ENCODE measurements around the gene USP8. TPM values are rescaled to one million over a fixed set of nuclear protein-coding genes. Genes with fewer than 3 reads are reported as not detected.

Gene USP8
- total and polyA plus RNA-seq, 2 of the 4 experiments (the other 2 are of a cell fraction): 25.4 to 52.2 TPM

- TF ChIP-seq POLR2A (IDR thresholded peaks at IDR 0.05; ENCODE audit: low read depth, low read length) (no peak), FOS (IDR thresholded peaks at IDR 0.05; ENCODE audit: low read depth, low read length) (no peak), CTCF (conservative IDR thresholded peaks at IDR 0.05; ENCODE audit: low read depth, low read length) (no peak), SMC3 (IDR thresholded peaks at IDR 0.05; ENCODE audit: low read depth, low read length) (no peak)
- no peaks in the 10 kb centered on the region for H3K27me3 ChIP-seq (ENCODE audit: control insufficient read depth, insufficient read depth, low read length)
- no peak overlapping the region for H3K23ac ChIP-seq (ENCODE audit: low read depth, low read length)
- ATAC-seq (ENCODE audit: low read depth) (no peak), DNase-seq (no peak)
- no peak overlapping the region for H3K4ac ChIP-seq (ENCODE audit: low read depth, low read length)
- no peaks in the 10 kb centered on the region for H4K20me1 ChIP-seq (ENCODE audit: insufficient read depth, low read length)
- H2AK9ac ChIP-seq (replicated peaks; ENCODE audit: low read depth, low read length, poor library complexity): no peak overlapping the region
- no peak overlapping the region for H3K56ac ChIP-seq (ENCODE audit: extremely low read depth, insufficient read depth, low read length)
- no peak overlapping the region for H3K14ac ChIP-seq (replicated peaks; ENCODE audit: low read depth, low read length)
- no peaks in the 10 kb centered on the region for H3K9me1 ChIP-seq (ENCODE audit: insufficient read depth, low read length)
- H2BK15ac ChIP-seq (ENCODE audit: low read depth, low read length): no peak overlapping the region
- no peaks in the 10 kb centered on the region; a peak in 1 of 4 replicates for H3K79me1 ChIP-seq (ENCODE audit: low read depth in 1 of 2, low read length in 2 of 2)
- no peak overlapping the region for H2BK120ac ChIP-seq (ENCODE audit: low read depth, low read length)
- H3K18ac ChIP-seq (ENCODE audit: low read depth, low read length): no peak overlapping the region
- 100% methylated on average over 1 of the region's 3 CpGs; no CpG with 5 or more reads in 1 of the 2 experiments for WGBS, 2 experiments (ENCODE audit: extremely low coverage in 2 of 2, insufficient read length in 1 of 2)
- no peak overlapping the region for H3K27ac ChIP-seq (ENCODE audit: insufficient read depth, low read length)
- H3K9me3 ChIP-seq (ENCODE audit: control insufficient read depth, insufficient read depth, low read length): no peaks in the 10 kb centered on the region
- H2BK20ac ChIP-seq (ENCODE audit: low read depth, low read length): no peak overlapping the region
- no peak overlapping the region for H3K4me2 ChIP-seq (ENCODE audit: low read depth, low read length)
- H2BK5ac ChIP-seq (ENCODE audit: low read depth, low read length, poor library complexity, severe bottlenecking): no peak overlapping the region
- no peaks in the 10 kb centered on the region for H3K4me1 ChIP-seq (ENCODE audit: control insufficient read depth, insufficient read depth, low read length)
- H4K8ac ChIP-seq (ENCODE audit: low read depth in 2 of 2, low read length in 2 of 2): no peak overlapping the region
- BruUV-seq (replicated peaks): no TSS peak
- H4K5ac ChIP-seq (ENCODE audit: low read depth, low read length): no peak overlapping the region
- no peak overlapping the region for H3K9ac ChIP-seq (ENCODE audit: low read depth, low read length)
- in situ Hi-C loops (cut with MboI; ENCODE audit: low sequenced_read_pairs) (no loop called here), intact Hi-C loops (cut with micrococcal nuclease) (no loop called here), dilution Hi-C loops (cut with HindIII; ENCODE audit: low sequenced_read_pairs, unreplicated experiment) (no loop called here)
- H4K91ac ChIP-seq (ENCODE audit: insufficient read depth, low read depth, low read length): no peak overlapping the region
- no peak overlapping the region for H2AK5ac ChIP-seq (ENCODE audit: low read depth, low read length)
- ChIA-PET CTCF (no interaction called here), POLR2A (ENCODE audit: unreplicated experiment) (no interaction called here)
- no peak overlapping the region for H2AFZ ChIP-seq (replicated peaks; ENCODE audit: low read length, poor library complexity)
- no peak overlapping the region for H3K4me3 ChIP-seq (ENCODE audit: insufficient read depth, low read depth, low read length)
- peaks cover 26% of the 10 kb centered on the region for H3K36me3 ChIP-seq (ENCODE audit: control insufficient read depth, insufficient read depth, low read length)
Measured at GRCh38 chr15:50500352-50500751, 76.1 kb downstream of the USP8 start.
